Activated naive CD8-positive, alpha-beta T cell (primary cell): ENCODE results near the gene KCNQ1.
A peak's percentile ranks its signal among the peaks of the same experiment; 100 is the strongest.

Source experiments
- H3K27ac Mint-ChIP-seq: one replicate; pipeline ENCODE4 v1.8.0; 2021; ENCODE audit warnings: mixed read lengths
- H3K27me3 Mint-ChIP-seq: one replicate; pipeline ENCODE4 v1.8.0; 2021; ENCODE audit warnings: mixed read lengths
- H3K36me3 Mint-ChIP-seq: one replicate; pipeline ENCODE4 v1.8.0; 2021; ENCODE audit warnings: mixed read lengths
- H3K4me1 Mint-ChIP-seq: one replicate; pipeline ENCODE4 v1.8.0; 2021; ENCODE audit warnings: low read depth, mixed read lengths
- H3K4me3 Mint-ChIP-seq: one replicate; pipeline ENCODE4 v1.8.0; 2021; ENCODE audit warnings: mild to moderate bottlenecking, mixed read lengths
- H3K9me3 Mint-ChIP-seq: one replicate; pipeline ENCODE4 v1.8.0; 2021; ENCODE audit warnings: low read depth, mixed read lengths

The KCNQ1 gene

GRCh38 chr11:2451916-2452315, 7.1 kb downstream of the KCNQ1 start:
- peaks cover 16% of the 10 kb centered on the region for H3K4me1 Mint-ChIP-seq
- H3K9me3 Mint-ChIP-seq: no peaks in the 10 kb centered on the region
- H3K36me3 Mint-ChIP-seq: no peaks in the 10 kb centered on the region
- no peak overlapping the region for H3K27ac Mint-ChIP-seq
- no peaks in the 10 kb centered on the region for H3K27me3 Mint-ChIP-seq
- H3K4me3 Mint-ChIP-seq: no peak overlapping the region

- H3K9me3 Mint-ChIP-seq: no peaks in the 10 kb centered on the region
- peaks cover 13% of the 10 kb centered on the region for H3K4me1 Mint-ChIP-seq
- no peak overlapping the region for H3K4me3 Mint-ChIP-seq
- H3K27ac Mint-ChIP-seq: no peak overlapping the region
- H3K27me3 Mint-ChIP-seq: no peaks in the 10 kb centered on the region
- no peaks in the 10 kb centered on the region for H3K36me3 Mint-ChIP-seq
Measured at GRCh38 chr11:2452321-2453012, 7.7 kb downstream of the KCNQ1 start.

GRCh38 chr11:2453436-2453835, 8.6 kb downstream of the KCNQ1 start:
- H3K36me3 Mint-ChIP-seq: no peaks in the 10 kb centered on the region
- H3K4me1 Mint-ChIP-seq: peaks cover 6% of the 10 kb centered on the region
- H3K27ac Mint-ChIP-seq: no peak overlapping the region
- no peaks in the 10 kb centered on the region for H3K27me3 Mint-ChIP-seq
- H3K9me3 Mint-ChIP-seq: no peaks in the 10 kb centered on the region
- H3K4me3 Mint-ChIP-seq: no peak overlapping the region

GRCh38 chr11:2458321-2458720, 13.5 kb downstream of the KCNQ1 start:
- H3K4me3 Mint-ChIP-seq: no peak overlapping the region
- H3K27ac Mint-ChIP-seq: no peak overlapping the region
- H3K27me3 Mint-ChIP-seq: no peaks in the 10 kb centered on the region
- no peaks in the 10 kb centered on the region for H3K36me3 Mint-ChIP-seq
- no peaks in the 10 kb centered on the region for H3K9me3 Mint-ChIP-seq
- H3K4me1 Mint-ChIP-seq: peaks cover 36% of the 10 kb centered on the region

GRCh38 chr11:2459016-2459725, 14.4 kb downstream of the KCNQ1 start:
- Mint-ChIP-seq H3K4me3 (no peak overlapping the region), H3K9me3 (no peaks in the 10 kb centered on the region), H3K27ac (no peak overlapping the region), H3K27me3 (no peaks in the 10 kb centered on the region), H3K36me3 (no peaks in the 10 kb centered on the region), H3K4me1 (peaks cover 42% of the 10 kb centered on the region)

GRCh38 chr11:2459796-2460531, 15.2 kb downstream of the KCNQ1 start:
- no peak overlapping the region for H3K27ac Mint-ChIP-seq
- H3K9me3 Mint-ChIP-seq: no peaks in the 10 kb centered on the region
- H3K27me3 Mint-ChIP-seq: no peaks in the 10 kb centered on the region
- H3K4me3 Mint-ChIP-seq: no peak overlapping the region
- H3K36me3 Mint-ChIP-seq: no peaks in the 10 kb centered on the region
- peaks cover 47% of the 10 kb centered on the region for H3K4me1 Mint-ChIP-seq

GRCh38 chr11:2460540-2461252, 15.9 kb downstream of the KCNQ1 start:
- no peak overlapping the region for H3K27ac Mint-ChIP-seq
- peaks cover 48% of the 10 kb centered on the region for H3K4me1 Mint-ChIP-seq
- H3K9me3 Mint-ChIP-seq: no peaks in the 10 kb centered on the region
- no peaks in the 10 kb centered on the region for H3K27me3 Mint-ChIP-seq
- no peaks in the 10 kb centered on the region for H3K36me3 Mint-ChIP-seq
- no peak overlapping the region for H3K4me3 Mint-ChIP-seq

GRCh38 chr11:2461253-2461955, 16.6 kb downstream of the KCNQ1 start:
- no peaks in the 10 kb centered on the region for H3K9me3 Mint-ChIP-seq
- no peak overlapping the region for H3K4me3 Mint-ChIP-seq
- no peaks in the 10 kb centered on the region for H3K36me3 Mint-ChIP-seq
- H3K27me3 Mint-ChIP-seq: no peaks in the 10 kb centered on the region
- H3K4me1 Mint-ChIP-seq: peaks cover 52% of the 10 kb centered on the region
- H3K27ac Mint-ChIP-seq: no peak overlapping the region

- Mint-ChIP-seq H3K36me3 (no peaks in the 10 kb centered on the region), H3K4me1 (peaks cover 58% of the 10 kb centered on the region), H3K4me3 (no peak overlapping the region), H3K27me3 (no peaks in the 10 kb centered on the region), H3K9me3 (no peaks in the 10 kb centered on the region), H3K27ac (no peak overlapping the region)
Measured at GRCh38 chr11:2461956-2462542, 17.2 kb downstream of the KCNQ1 start.

GRCh38 chr11:2462543-2462985, 17.8 kb downstream of the KCNQ1 start:
- H3K4me1 Mint-ChIP-seq: peaks cover 61% of the 10 kb centered on the region
- no peaks in the 10 kb centered on the region for H3K27me3 Mint-ChIP-seq
- no peaks in the 10 kb centered on the region for H3K36me3 Mint-ChIP-seq
- H3K9me3 Mint-ChIP-seq: no peaks in the 10 kb centered on the region
- no peak overlapping the region for H3K4me3 Mint-ChIP-seq
- no peak overlapping the region for H3K27ac Mint-ChIP-seq

GRCh38 chr11:2462986-2463765, 18.4 kb downstream of the KCNQ1 start:
- no peak overlapping the region for H3K4me3 Mint-ChIP-seq
- H3K27ac Mint-ChIP-seq: no peak overlapping the region
- no peaks in the 10 kb centered on the region for H3K27me3 Mint-ChIP-seq
- H3K4me1 Mint-ChIP-seq: peaks cover 65% of the 10 kb centered on the region
- H3K9me3 Mint-ChIP-seq: no peaks in the 10 kb centered on the region
- H3K36me3 Mint-ChIP-seq: no peaks in the 10 kb centered on the region

GRCh38 chr11:2463766-2464277, 19.0 kb downstream of the KCNQ1 start:
- no peaks in the 10 kb centered on the region for H3K36me3 Mint-ChIP-seq
- no peak overlapping the region for H3K27ac Mint-ChIP-seq
- peak overlapping the region; percentile 20 for H3K4me3 Mint-ChIP-seq
- H3K9me3 Mint-ChIP-seq: no peaks in the 10 kb centered on the region
- no peaks in the 10 kb centered on the region for H3K27me3 Mint-ChIP-seq
- H3K4me1 Mint-ChIP-seq: peaks cover 63% of the 10 kb centered on the region

GRCh38 chr11:2464451-2465165, 19.8 kb downstream of the KCNQ1 start:
- H3K4me1 Mint-ChIP-seq: peaks cover 62% of the 10 kb centered on the region
- no peaks in the 10 kb centered on the region for H3K9me3 Mint-ChIP-seq
- H3K27ac Mint-ChIP-seq: no peak overlapping the region
- H3K36me3 Mint-ChIP-seq: no peaks in the 10 kb centered on the region
- peak overlapping the region; percentile 3 for H3K4me3 Mint-ChIP-seq
- no peaks in the 10 kb centered on the region for H3K27me3 Mint-ChIP-seq
